HG02610 (cell line): ENCODE results near the gene ATP8B4.
"Not testable (repeated sequence)": the region's sequence is repeated elsewhere in the genome, so short reads cannot be mapped to it uniquely, and the experiment has no call there.

Source experiments
- ATAC-seq: cut with Tn5 transposase; IDR thresholded peaks from one replicate; pipeline ENCODE4 v1.9.1; 2021; ENCODE audit warnings: mild to moderate bottlenecking, moderate library complexity; ENCODE audit not compliant: unreplicated experiment

Gene ATP8B4

GRCh38 chr15:49977306-49977705 lies 141.7 kb downstream of the ATP8B4 start:
- no peak for ATAC-seq

- no peak for ATAC-seq
These were observed 154.5 kb downstream of the ATP8B4 start for GRCh38 chr15:49964551-49964950.

- ATAC-seq = no peak
These were observed 155.0 kb downstream of the ATP8B4 start for GRCh38 chr15:49964061-49964460.

- ATAC-seq = not testable (repeated sequence)
These were observed 155.8 kb downstream of the ATP8B4 start for GRCh38 chr15:49963033-49963772.

GRCh38 chr15:49962044-49962602 lies 156.9 kb downstream of the ATP8B4 start:
- no peak for ATAC-seq

- no peak for ATAC-seq
These were observed 165.6 kb downstream of the ATP8B4 start for GRCh38 chr15:49953421-49953820.

GRCh38 chr15:49946681-49947080 lies 172.4 kb downstream of the ATP8B4 start:
- ATAC-seq = no peak

- no peak for ATAC-seq
These were observed 184.5 kb downstream of the ATP8B4 start for GRCh38 chr15:49934487-49934886.

GRCh38 chr15:49927189-49927861 lies 191.7 kb downstream of the ATP8B4 start:
- ATAC-seq = no peak

- ATAC-seq = no peak
These were observed 192.3 kb downstream of the ATP8B4 start for GRCh38 chr15:49926740-49927139.

- no peak for ATAC-seq
These were observed 195.4 kb downstream of the ATP8B4 start for GRCh38 chr15:49923671-49924070.

GRCh38 chr15:49919034-49919433 lies 200.0 kb downstream of the ATP8B4 start:
- ATAC-seq = no peak

GRCh38 chr15:49918121-49918520 lies 200.9 kb downstream of the ATP8B4 start:
- ATAC-seq = no peak

GRCh38 chr15:49916998-49917397 lies 202.0 kb downstream of the ATP8B4 start:
- no peak for ATAC-seq

GRCh38 chr15:49915822-49916221 lies 203.2 kb downstream of the ATP8B4 start:
- no peak for ATAC-seq

GRCh38 chr15:49908933-49909295 lies 210.1 kb downstream of the ATP8B4 start:
- no peak for ATAC-seq

- ATAC-seq = no peak
These were observed 210.6 kb downstream of the ATP8B4 start for GRCh38 chr15:49908236-49908932.

- no peak for ATAC-seq
These were observed 212.1 kb downstream of the ATP8B4 start for GRCh38 chr15:49906966-49907365.

- ATAC-seq = no peak
These were observed 213.8 kb downstream of the ATP8B4 start for GRCh38 chr15:49905221-49905620.

- no peak for ATAC-seq
These were observed 214.7 kb downstream of the ATP8B4 start for GRCh38 chr15:49904296-49904695.

GRCh38 chr15:49902685-49903501 lies 216.1 kb downstream of the ATP8B4 start:
- ATAC-seq = no peak
